WTC11 (cell line): Measurements from ENCODE around the gene PCNX3. TPM values are rescaled to one million over a fixed set of nuclear protein-coding genes. Genes with fewer than 3 reads are reported as not detected.

Experiments
- ATAC-seq: fragments of 200-7000 bp; cut with Tn5 transposase; 2 replicates; pipeline ENCODE4 v1.10.0; 2021; ENCODE audit warnings: mild to moderate bottlenecking, moderate library complexity
- CTCF ChIA-PET: fragments of 300-600 bp; sonication (Branson Sonifier 250); formaldehyde crosslinking; loops from one replicate; lab custom pipeline; 2021; ENCODE audit warnings: antibody characterized with exemption; lab: Charles Lee
- POLR2A ChIA-PET: fragments of 350-600 bp; sonication (Branson Sonifier 250); formaldehyde crosslinking; loops from one replicate; lab custom pipeline; 2021; ENCODE audit warnings: antibody characterized with exemption; lab: Charles Lee
- DNase-seq: peaks from one replicate; pipeline ENCODE4 v3.0.0; 2021; ENCODE audit warnings: low spot score
- H3K27ac Mint-ChIP-seq: 2 replicates; pipeline ENCODE4 v1.8.0; 2021; ENCODE audit warnings: mixed read lengths
- H3K27me3 Mint-ChIP-seq: 2 replicates; pipeline ENCODE4 v1.8.0; 2021; ENCODE audit warnings: low read depth, mild to moderate bottlenecking, moderate library complexity, mixed read lengths
- H3K36me3 Mint-ChIP-seq: 2 replicates; pipeline ENCODE4 v1.8.0; 2021; ENCODE audit warnings: mixed read lengths
- H3K4me1 Mint-ChIP-seq: 2 replicates; pipeline ENCODE4 v1.8.0; 2022; ENCODE audit warnings: mixed read lengths
- H3K4me3 Mint-ChIP-seq: 2 replicates; pipeline ENCODE4 v1.8.0; 2021; ENCODE audit warnings: mild to moderate bottlenecking, moderate library complexity, mixed read lengths
- H3K9me3 Mint-ChIP-seq: 2 replicates; pipeline ENCODE4 v1.8.0; 2021; ENCODE audit warnings: mixed read lengths
- ARID4B ChIP-seq: sonication (generic); formaldehyde crosslinking; IDR thresholded peaks from 2 replicates; pipeline ENCODE4 v1.8.0; 2023; ENCODE audit warnings: missing genetic modification reagents, mild to moderate bottlenecking, borderline replicate concordance
- ATF2 ChIP-seq: sonication (generic); formaldehyde crosslinking; IDR thresholded peaks from 2 replicates; pipeline ENCODE4 v1.8.1; 2022; ENCODE audit warnings: low read depth, missing genetic modification reagents, borderline replicate concordance
- ATF3 ChIP-seq: sonication (generic); formaldehyde crosslinking; conservative IDR thresholded peaks from 2 replicates; pipeline ENCODE4 v1.8.1; 2022; ENCODE audit warnings: mild to moderate bottlenecking, missing genetic modification reagents
- CREM ChIP-seq: sonication (generic); formaldehyde crosslinking; IDR thresholded peaks from 2 replicates; pipeline ENCODE4 v1.8.1; 2022; ENCODE audit warnings: mild to moderate bottlenecking, missing genetic modification reagents, moderate library complexity
- FOXP4 ChIP-seq: sonication (generic); formaldehyde crosslinking; IDR thresholded peaks from 2 replicates; pipeline ENCODE4 v1.8.0; 2022; ENCODE audit warnings: mild to moderate bottlenecking, missing genetic modification reagents
- GRHL2 ChIP-seq: fragments of 250-450 bp; sonication (Bioruptor Pico); IDR thresholded peaks from 2 replicates; pipeline ENCODE4 v1.8.0; 2022; ENCODE audit warnings: mild to moderate bottlenecking, moderate library complexity; ENCODE audit not compliant: insufficient replicate concordance, severe bottlenecking
- NFYB ChIP-seq: sonication (generic); formaldehyde crosslinking; conservative IDR thresholded peaks from 2 replicates; pipeline ENCODE4 v1.8.0; 2022; ENCODE audit warnings: low read depth, missing genetic modification reagents
- NR2C2 ChIP-seq: sonication (generic); formaldehyde crosslinking; IDR thresholded peaks from 2 replicates; pipeline ENCODE4 v1.8.0; 2022; ENCODE audit warnings: mild to moderate bottlenecking, missing genetic modification reagents
- NR3C1 ChIP-seq: sonication (generic); formaldehyde crosslinking; conservative IDR thresholded peaks from 2 replicates; pipeline ENCODE4 v1.8.1; 2023; ENCODE audit warnings: low read depth, mild to moderate bottlenecking, missing genetic modification reagents
- PREB ChIP-seq: sonication (generic); formaldehyde crosslinking; IDR thresholded peaks from 2 replicates; pipeline ENCODE4 v1.8.1; 2022; ENCODE audit warnings: mild to moderate bottlenecking, missing genetic modification reagents, moderate library complexity, borderline replicate concordance
- RELA ChIP-seq: sonication (generic); formaldehyde crosslinking; IDR thresholded peaks from 2 replicates; pipeline ENCODE4 v1.8.1; 2022; ENCODE audit warnings: missing genetic modification reagents, mild to moderate bottlenecking, borderline replicate concordance
- STAT6 ChIP-seq: sonication (generic); formaldehyde crosslinking; conservative IDR thresholded peaks from 2 replicates; pipeline ENCODE4 v1.8.1; 2023; ENCODE audit warnings: mild to moderate bottlenecking, low read depth, missing genetic modification reagents, moderate library complexity
- TEAD4 ChIP-seq: sonication (generic); formaldehyde crosslinking; IDR thresholded peaks from 2 replicates; pipeline ENCODE4 v1.8.0; 2022; ENCODE audit warnings: mild to moderate bottlenecking, missing genetic modification reagents
- ZBTB43 ChIP-seq: sonication (generic); formaldehyde crosslinking; IDR thresholded peaks from 2 replicates; pipeline ENCODE4 v1.8.1; 2023; ENCODE audit warnings: mild to moderate bottlenecking, missing genetic modification reagents
- ZNF219 ChIP-seq: sonication (generic); formaldehyde crosslinking; IDR thresholded peaks from 2 replicates; pipeline ENCODE4 v1.8.0; 2023; ENCODE audit warnings: missing genetic modification reagents, mild to moderate bottlenecking, borderline replicate concordance
- ZNF317 ChIP-seq: sonication (generic); formaldehyde crosslinking; IDR thresholded peaks from 2 replicates; pipeline ENCODE4 v1.8.1; 2023; ENCODE audit warnings: low read depth, mild to moderate bottlenecking, moderate library complexity, missing genetic modification reagents, borderline replicate concordance
- ZNF423 ChIP-seq: fragments of 250-450 bp; sonication (Bioruptor Pico); IDR thresholded peaks from 2 replicates; pipeline ENCODE4 v2.1.2; 2022; ENCODE audit warnings: mild to moderate bottlenecking, moderate library complexity
- total RNA-seq: library from RNA; stranded (reverse); gene quantifications from 3 replicates; pipeline ENCODE4 v1.2.3, GENCODE V29; 2021
- TF ChIP-seq, protein P1 (sequence below): fragments of 250-450 bp; sonication (Bioruptor Pico); IDR thresholded peaks from 2 replicates; pipeline ENCODE4 v1.8.0; 2021; ENCODE audit warnings: mild to moderate bottlenecking

PCNX3 gene
- total RNA-seq, 1 experiment from 2014 or later = 51.6 TPM

- POLR2A ChIA-PET = no interaction called here
- Mint-ChIP-seq H3K36me3 (no peaks in the 10 kb centered on the region), H3K27me3 (peaks cover 60% of the 10 kb centered on the region), H3K4me3 (no peak overlapping the region), H3K9me3 (no peaks in the 10 kb centered on the region), H3K27ac (no peak overlapping the region), H3K4me1 (peaks cover 18% of the 10 kb centered on the region)
- DNase-seq (no peak), ATAC-seq (no peak)
- CTCF ChIA-PET = interaction anchor here (4.0 kb wide), 1 partner anchor 14 kb away, joined by 55 read pairs; no protein-coding TSS in a partner anchor
- no peak for TF ChIP-seq STAT6 (CRISPR knock-in tag)
- TF ChIP-seq ATF3 (CRISPR knock-in tag) = no peak
- no peak for TF ChIP-seq ARID4B (CRISPR knock-in tag)
- TF ChIP-seq CREM (CRISPR knock-in tag) = no peak
- TF ChIP-seq RELA (CRISPR knock-in tag) = no peak
- TF ChIP-seq, protein P1, sequence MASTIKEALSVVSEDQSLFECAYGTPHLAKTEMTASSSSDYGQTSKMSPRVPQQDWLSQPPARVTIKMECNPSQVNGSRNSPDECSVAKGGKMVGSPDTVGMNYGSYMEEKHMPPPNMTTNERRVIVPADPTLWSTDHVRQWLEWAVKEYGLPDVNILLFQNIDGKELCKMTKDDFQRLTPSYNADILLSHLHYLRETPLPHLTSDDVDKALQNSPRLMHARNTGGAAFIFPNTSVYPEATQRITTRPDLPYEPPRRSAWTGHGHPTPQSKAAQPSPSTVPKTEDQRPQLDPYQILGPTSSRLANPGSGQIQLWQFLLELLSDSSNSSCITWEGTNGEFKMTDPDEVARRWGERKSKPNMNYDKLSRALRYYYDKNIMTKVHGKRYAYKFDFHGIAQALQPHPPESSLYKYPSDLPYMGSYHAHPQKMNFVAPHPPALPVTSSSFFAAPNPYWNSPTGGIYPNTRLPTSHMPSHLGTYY (CRISPR knock-in tag) = no peak
- TF ChIP-seq ZNF219 = no peak
- TF ChIP-seq GRHL2 (CRISPR knock-in tag) = no peak
- TF ChIP-seq ZNF317 (CRISPR knock-in tag) = no peak
- TF ChIP-seq NR3C1 (CRISPR knock-in tag) = no peak
- no peak for TF ChIP-seq ZNF423 (CRISPR knock-in tag)
- no peak for TF ChIP-seq NR2C2 (CRISPR knock-in tag)
- TF ChIP-seq TEAD4 (CRISPR knock-in tag) = no peak
- no peak for TF ChIP-seq NFYB (CRISPR knock-in tag)
- TF ChIP-seq ATF2 = no peak
- no peak for TF ChIP-seq PREB (CRISPR knock-in tag)
- TF ChIP-seq FOXP4 (CRISPR knock-in tag) = no peak
- no peak for TF ChIP-seq ZBTB43
Observed at GRCh38 chr11:65578667-65579066, 36.9 kb upstream of the PCNX3 start.
